ENCODE results near the gene AKAP12.

GRCh38 chr6:151207674-151208073 lies 32.1 kb upstream of the AKAP12 start:
- TF ChIP-seq EZH2 (IDR thresholded peaks at IDR 0.05): no peak
- TF ChIP-seq POLR2AphosphoS5 (IDR thresholded peaks at IDR 0.05; ENCODE audit: borderline replicate concordance, low read depth, low read length): no peak

Data from SK-N-MC (cell line).